Liver (tissue), 9 donors: ENCODE data around the gene KIF22. TPM values are rescaled to one million over a fixed set of nuclear protein-coding genes. Genes with fewer than 3 reads are reported as not detected.

Experiments
- DNase-seq: peaks from one replicate; pipeline ENCODE4 v3.0.0-alpha.2; 2017; ENCODE audit warnings: low spot score
- H3K27ac ChIP-seq, 2 donors: one replicate each; pipeline ENCODE4 v1.7.0; 2013; ENCODE audit warnings: inconsistent platforms in 2 of 2, low read length in 2 of 2, control low read depth in 1 of 2, low read depth in 1 of 2, mild to moderate bottlenecking in 1 of 2
- H3K27me3 ChIP-seq, 4 donors: one replicate each; pipeline versions ENCODE4 v1.6.1 to v1.7.0; 2013; ENCODE audit warnings: low read length in 3 of 4, inconsistent platforms in 1 of 4, mild to moderate bottlenecking in 1 of 4, moderate library complexity in 1 of 4; ENCODE audit not compliant: control insufficient read depth in 4 of 4, insufficient read depth in 4 of 4
- H3K36me3 ChIP-seq, 4 donors: one replicate each; pipeline versions ENCODE4 v1.6.1 to v1.7.0; 2013; ENCODE audit warnings: low read length in 3 of 4, mild to moderate bottlenecking in 3 of 4, low read depth in 1 of 4, moderate library complexity in 1 of 4; ENCODE audit not compliant: control insufficient read depth in 4 of 4, insufficient read depth in 3 of 4
- H3K4me1 ChIP-seq, 4 donors: one replicate each; pipeline versions ENCODE4 v1.6.1 to v1.7.0; 2013; ENCODE audit warnings: low read length in 3 of 4, mild to moderate bottlenecking in 3 of 4, moderate library complexity in 1 of 4; ENCODE audit not compliant: control insufficient read depth in 4 of 4, insufficient read depth in 4 of 4
- H3K4me3 ChIP-seq, 3 donors: one replicate each; pipeline versions ENCODE4 v1.6.1 to v1.7.0; 2013; ENCODE audit warnings: low read length in 3 of 3, control low read depth in 1 of 3, low read depth in 1 of 3, mild to moderate bottlenecking in 1 of 3
- H3K9ac ChIP-seq, 2 donors: one replicate each; pipeline ENCODE4 v1.7.0; 2013; ENCODE audit warnings: low read length in 2 of 2, mild to moderate bottlenecking in 2 of 2, moderate library complexity in 2 of 2, control low read depth in 1 of 2, low read depth in 1 of 2
- H3K9me3 ChIP-seq, 4 donors: one replicate each; pipeline versions ENCODE4 v1.6.1 to v1.7.0; 2013; ENCODE audit warnings: low read length in 3 of 4; ENCODE audit not compliant: control insufficient read depth in 4 of 4
- EGR1 ChIP-seq, 2 donors: IDR thresholded peaks; 2 replicates each; pipeline ENCODE4 v1.6.1; 2016 to 2018; ENCODE audit warnings: antibody characterized with exemption in 2 of 2, low read depth in 2 of 2
- FOXA1 ChIP-seq: IDR thresholded peaks from 2 replicates; pipeline ENCODE4 v1.6.1; 2016; ENCODE audit warnings: antibody characterized with exemption
- GABPA ChIP-seq, 2 donors: IDR thresholded peaks in 1 of 2; conservative IDR thresholded peaks in 1 of 2; 2 replicates each; pipeline ENCODE4 v1.6.1; 2016; ENCODE audit warnings: antibody characterized with exemption in 2 of 2, mild to moderate bottlenecking in 1 of 2, moderate library complexity in 1 of 2
- HNF4G ChIP-seq: IDR thresholded peaks from 2 replicates; pipeline ENCODE4 v1.6.1; 2016; ENCODE audit warnings: antibody characterized with exemption
- MAX ChIP-seq: IDR thresholded peaks from 2 replicates; pipeline ENCODE4 v1.6.1; 2016; ENCODE audit warnings: antibody characterized with exemption
- NR2F2 ChIP-seq: IDR thresholded peaks from 2 replicates; pipeline ENCODE4 v1.6.1; 2016; ENCODE audit warnings: antibody characterized with exemption
- REST ChIP-seq: IDR thresholded peaks from 2 replicates; pipeline ENCODE4 v1.6.1; 2016; ENCODE audit warnings: antibody characterized with exemption, mild to moderate bottlenecking
- SP1 ChIP-seq: IDR thresholded peaks from 2 replicates; pipeline ENCODE4 v1.6.1; 2018; ENCODE audit warnings: antibody characterized with exemption, mild to moderate bottlenecking
- TAF1 ChIP-seq: conservative IDR thresholded peaks from 2 replicates; pipeline ENCODE4 v1.6.1; 2016; ENCODE audit warnings: antibody characterized with exemption, mild to moderate bottlenecking
- YY1 ChIP-seq: IDR thresholded peaks from 2 replicates; pipeline ENCODE4 v1.6.1; 2016; ENCODE audit warnings: antibody characterized with exemption, mild to moderate bottlenecking
- WGBS: extraction: QIAGEN DNeasy Blood & Tissue Kit; methylation state at CpG from one replicate; pipeline ENCODE4 v1.1.7; 2013; 5-methylcytosine and 5-hydroxymethylcytosine counted together
- polyA plus RNA-seq, 2 donors: library from polyadenylated mRNA; stranded (reverse) in 1 of 2; unstranded in 1 of 2; fragments of 200-250 nt in 1 of 2; fragments of >200 nt in 1 of 2; fragmentation: Nextera tagmentation in 1 of 2; extraction: Ambion mirVana in 1 of 2; gene quantifications; one replicate each; pipeline versions ENCODE4 v1.2.1 to v1.2.3, GENCODE V29; 2013 to 2015
- total RNA-seq, 2 donors: library from RNA; depleted of rRNA; stranded (reverse); fragments of >200 nt; gene quantifications; one replicate each; pipeline ENCODE4 v1.2.3, GENCODE V29; 2014
- donor health status: healthy.
- donor health status: healthy.
- donor health status: healthy.
- donor health status: healthy.
- donor health status: healthy.

The KIF22 gene
- total and polyA plus RNA-seq, 4 donors: 15.0 to 80.1 (median 49.3) TPM

GRCh38 chr16:29825145-29826044 lies 34.8 kb downstream of the KIF22 start:
- H3K27ac ChIP-seq: peak overlapping the region; percentile 19 to 30
- H3K9ac ChIP-seq: no peak overlapping the region
- 80% methylated on average over 10 of the region's 10 CpGs for WGBS
- no peaks in the 10 kb centered on the region for H3K36me3 ChIP-seq
- no peaks in the 10 kb centered on the region for H3K27me3 ChIP-seq
- H3K9me3 ChIP-seq: no peaks in the 10 kb centered on the region
- TF ChIP-seq NR2F2: no peak
- DNase-seq: no peak
- H3K4me1 ChIP-seq: peaks cover 17 to 44% (median 27%) of the 10 kb centered on the region in 4 donors
- no peak overlapping the region for H3K4me3 ChIP-seq

- 90% methylated on average over 6 of the region's 8 CpGs for WGBS
- peaks cover 13 to 39% (median 24%) of the 10 kb centered on the region in 4 donors for H3K4me1 ChIP-seq
- H3K9me3 ChIP-seq: no peaks in the 10 kb centered on the region
- no peaks in the 10 kb centered on the region for H3K27me3 ChIP-seq
- H3K4me3 ChIP-seq: no peak overlapping the region
- TF ChIP-seq GABPA (IDR thresholded peaks at IDR 0.05 in 1 of 2, conservative IDR thresholded peaks at IDR 0.05 in 1 of 2) (no peak), TAF1 (no peak), YY1 (no peak), EGR1 (IDR thresholded peaks at IDR 0.05; ENCODE audit: low read depth in 2 of 2) (no peak), FOXA1 (no peak), MAX (no peak), REST (no peak), HNF4G (no peak)
- H3K9ac ChIP-seq: no peak overlapping the region
- DNase-seq: no peak
- peaks cover 0 to 3% (median under 1%) of the 10 kb centered on the region in 4 donors for H3K36me3 ChIP-seq
- no peak overlapping the region for H3K27ac ChIP-seq
Measured at GRCh38 chr16:29826342-29826695, 35.8 kb downstream of the KIF22 start.

- H3K36me3 ChIP-seq: peaks cover 8 to 26% (median 14%) of the 10 kb centered on the region in 4 donors
Measured at GRCh38 chr16:29830774-29831173, 40.2 kb downstream of the KIF22 start.

More at GRCh38 chr16:29830774-29831173, 40.2 kb downstream of the KIF22 start:
- peaks cover 4 to 20% (median 11%) of the 10 kb centered on the region in 4 donors for H3K4me1 ChIP-seq
- H3K4me3 ChIP-seq: no peak overlapping the region
- no peak for TF ChIP-seq SP1
- no peak for TF ChIP-seq FOXA1
- H3K27me3 ChIP-seq: no peaks in the 10 kb centered on the region
- H3K27ac ChIP-seq: no peak overlapping the region
- no peaks in the 10 kb centered on the region for H3K9me3 ChIP-seq
- no peak for DNase-seq
- no peak overlapping the region for H3K9ac ChIP-seq
- 96% methylated on average over 11 of the region's 11 CpGs for WGBS
